ENCODE measurements around the gene TLE2. TPM values are rescaled to one million over a fixed set of nuclear protein-coding genes. Genes with fewer than 3 reads are reported as not detected.

TLE2 gene
- total and polyA plus RNA-seq, 2 donors (not counting 3 experiments of a cell fraction or from before 2014, with no cell fraction given) = 32.0 to 38.8 TPM

GRCh38 chr19:3031607-3031867, 2.5 kb upstream of the TLE2 start:
- H3K9ac ChIP-seq (replicated peaks; ENCODE audit: extremely low read depth, insufficient read depth, low read length) = no peak overlapping the region
- H3K79me2 ChIP-seq (ENCODE audit: control insufficient read depth, insufficient read depth, low read length) = no peaks in the 10 kb centered on the region
- no peaks in the 10 kb centered on the region for H4K20me1 ChIP-seq (replicated peaks; ENCODE audit: control insufficient read depth, extremely low read depth, insufficient read depth, low read length)
- no peak overlapping the region for H3K27ac ChIP-seq (ENCODE audit: insufficient read depth, low read depth, low read length)
- H3K4me1 ChIP-seq (ENCODE audit: control insufficient read depth, extremely low read depth, insufficient read depth, low read length) = peaks cover 13% of the 10 kb centered on the region
- no peak overlapping the region for H3K4me3 ChIP-seq (replicated peaks in 1 of 3; ENCODE audit: insufficient read depth in 1 of 3, low read depth in 1 of 3, low read length in 3 of 3)
- H3K9me1 ChIP-seq (replicated peaks; ENCODE audit: control insufficient read depth, extremely low read depth, insufficient read depth, low read length) = no peaks in the 10 kb centered on the region
- TF ChIP-seq MYC (IDR thresholded peaks at IDR 0.05; ENCODE audit: low read depth, low read length) (no peak), GATA2 (IDR thresholded peaks at IDR 0.05; ENCODE audit: insufficient read depth, insufficient read length, low read depth, low read length) (no peak), JUN (IDR thresholded peaks at IDR 0.05; ENCODE audit: borderline replicate concordance, insufficient read depth, insufficient read length, low read depth) (no peak), POLR2A (IDR thresholded peaks at IDR 0.05; ENCODE audit: low read depth, low read length) (no peak), CTCF (IDR thresholded peaks at IDR 0.05; ENCODE audit: extremely low read depth in 1 of 2, insufficient read depth in 1 of 2, low read depth in 1 of 2, low read length in 2 of 2) (no peak), EZH2 (IDR thresholded peaks at IDR 0.05; ENCODE audit: borderline replicate concordance, low read depth, low read length, severe bottlenecking) (no peak), FOS (IDR thresholded peaks at IDR 0.05; ENCODE audit: borderline replicate concordance, insufficient read depth, low read length) (no peak), MAX (IDR thresholded peaks at IDR 0.05; ENCODE audit: insufficient read depth, insufficient read length) (no peak), POLR2AphosphoS5 (IDR thresholded peaks at IDR 0.05; ENCODE audit: insufficient read depth, low read depth, low read length) (no peak)
- H2AFZ ChIP-seq (ENCODE audit: low read depth, low read length) = no peak overlapping the region
- BruUV-seq (replicated peaks) = no TSS peak
- dilution Hi-C loops (cut with MboI; ENCODE audit: extremely low pct_ligation_motif_present, low sequenced_read_pairs) = no loop called here
- peaks cover 1 to 8% of the 10 kb centered on the region in 2 experiments for H3K27me3 ChIP-seq (ENCODE audit: control insufficient read depth in 2 of 2, insufficient read depth in 2 of 2, low read length in 2 of 2)
- no peaks in the 10 kb centered on the region for H3K36me3 ChIP-seq (ENCODE audit: control insufficient read depth in 2 of 2, extremely low read depth in 1 of 2, insufficient read depth in 2 of 2, low read length in 2 of 2)
- H3K9me3 ChIP-seq (replicated peaks; ENCODE audit: control insufficient read depth, insufficient read depth, low read length) = no peaks in the 10 kb centered on the region
- H3K4me2 ChIP-seq (ENCODE audit: insufficient read depth, low read length) = no peak overlapping the region
- FAIRE-seq = no peak
- POLR2A ChIA-PET = no interaction called here
- DNase-seq (ENCODE audit: low read depth, low spot score) = no peak
- intact Hi-C loops (cut with micrococcal nuclease) = no loop called here
- CTCF ChIA-PET = interaction anchor here (0.8 to 1.9 kb wide), 3 partner anchors 69 to 77 kb away, joined by 4 to 9 read pairs (median 5); no protein-coding TSS in a partner anchor

All from endothelial cell of umbilical vein (primary cell).